NCI-H1092 (cell line): ENCODE measurements around the gene KIF2A.

Source experiments
- DNase-seq: peaks from one replicate; lab custom pipeline; 2025; lab: John Stamatoyannopoulos, UW

The KIF2A gene

GRCh38 chr5:62385131-62385530 is 79.1 kb downstream of the KIF2A start:
- no peak for DNase-seq

- DNase-seq: no peak
Observed at GRCh38 chr5:62385816-62386400, 79.9 kb downstream of the KIF2A start.

GRCh38 chr5:62386824-62387223 is 80.8 kb downstream of the KIF2A start:
- no peak for DNase-seq

- DNase-seq: no peak
Observed at GRCh38 chr5:62395210-62395950, 89.4 kb downstream of the KIF2A start.

GRCh38 chr5:62403411-62404250 is 97.6 kb downstream of the KIF2A start, which contains the start of gene DIMT1:
TSS of gene DIMT1 (minus strand) at chr5:62403905. CDS start at chr5:62403772, 133 bp downstream.
- peak; percentile 92 for DNase-seq

- DNase-seq: peak; percentile 97
Observed at GRCh38 chr5:62412549-62413329, 106.7 kb downstream of the KIF2A start, which contains the start of gene IPO11. TSS of gene IPO11 (plus strand) at chr5:62412763. CDS start at chr5:62437280, 24,517 bp downstream.

- DNase-seq: no peak
Observed at GRCh38 chr5:62413711-62414110, 107.7 kb downstream of the KIF2A start.

GRCh38 chr5:62418462-62419076 is 112.6 kb downstream of the KIF2A start:
- no peak for DNase-seq

- DNase-seq: no peak
Observed at GRCh38 chr5:62419609-62420008, 113.6 kb downstream of the KIF2A start.

GRCh38 chr5:62421414-62421813 is 115.4 kb downstream of the KIF2A start:
- DNase-seq: no peak

GRCh38 chr5:62424763-62425162 is 118.8 kb downstream of the KIF2A start:
- DNase-seq: no peak

- no peak for DNase-seq
Observed at GRCh38 chr5:62431735-62432620, 126.0 kb downstream of the KIF2A start.

- no peak for DNase-seq
Observed at GRCh38 chr5:62432621-62433064, 126.6 kb downstream of the KIF2A start.
